Measurements from ENCODE around the gene ITPK1.

DNA sequence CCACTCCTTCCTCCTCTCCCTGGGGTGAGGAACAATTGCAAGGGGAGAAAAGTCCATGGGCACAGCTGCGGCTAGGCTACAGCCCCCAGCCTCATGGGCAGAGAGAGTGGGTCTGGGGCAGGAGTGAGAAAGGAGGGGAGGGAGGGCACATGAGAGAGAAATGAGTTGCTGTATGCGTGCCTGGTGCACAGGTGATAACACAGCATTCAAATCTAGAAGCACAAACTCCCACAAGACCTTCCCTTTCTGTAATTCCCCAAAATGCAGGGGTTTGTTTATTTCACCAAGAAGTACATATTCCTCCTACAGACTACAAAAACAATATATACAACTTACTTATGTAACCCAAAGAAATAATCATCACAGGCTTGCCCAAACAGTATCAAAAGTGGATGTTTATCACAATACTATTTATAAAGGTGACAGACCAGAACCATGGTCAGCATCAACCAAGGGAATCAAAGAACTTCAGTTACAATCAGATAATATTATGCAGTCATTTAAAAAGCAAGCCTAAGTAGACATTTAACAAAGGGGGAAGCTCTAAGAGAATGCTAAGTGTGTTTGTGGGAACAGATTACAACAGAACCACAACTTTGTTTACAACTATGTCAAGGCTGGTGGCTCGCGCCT is 54.2 kb downstream of the ITPK1 start:
- TF ChIP-seq POLR2A (IDR thresholded peaks at IDR 0.05), result no peak
- TF ChIP-seq, protein P1, sequence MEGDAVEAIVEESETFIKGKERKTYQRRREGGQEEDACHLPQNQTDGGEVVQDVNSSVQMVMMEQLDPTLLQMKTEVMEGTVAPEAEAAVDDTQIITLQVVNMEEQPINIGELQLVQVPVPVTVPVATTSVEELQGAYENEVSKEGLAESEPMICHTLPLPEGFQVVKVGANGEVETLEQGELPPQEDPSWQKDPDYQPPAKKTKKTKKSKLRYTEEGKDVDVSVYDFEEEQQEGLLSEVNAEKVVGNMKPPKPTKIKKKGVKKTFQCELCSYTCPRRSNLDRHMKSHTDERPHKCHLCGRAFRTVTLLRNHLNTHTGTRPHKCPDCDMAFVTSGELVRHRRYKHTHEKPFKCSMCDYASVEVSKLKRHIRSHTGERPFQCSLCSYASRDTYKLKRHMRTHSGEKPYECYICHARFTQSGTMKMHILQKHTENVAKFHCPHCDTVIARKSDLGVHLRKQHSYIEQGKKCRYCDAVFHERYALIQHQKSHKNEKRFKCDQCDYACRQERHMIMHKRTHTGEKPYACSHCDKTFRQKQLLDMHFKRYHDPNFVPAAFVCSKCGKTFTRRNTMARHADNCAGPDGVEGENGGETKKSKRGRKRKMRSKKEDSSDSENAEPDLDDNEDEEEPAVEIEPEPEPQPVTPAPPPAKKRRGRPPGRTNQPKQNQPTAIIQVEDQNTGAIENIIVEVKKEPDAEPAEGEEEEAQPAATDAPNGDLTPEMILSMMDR (IDR thresholded peaks at IDR 0.05), result no peak

All from thyroid gland (tissue), 4 donors.